WTC11 (cell line): ENCODE data around the gene ZFP37. TPM values are rescaled to one million over a fixed set of nuclear protein-coding genes. Genes with fewer than 3 reads are reported as not detected.

ENCODE experiments used
- ATAC-seq: fragments of 200-7000 bp; cut with Tn5 transposase; 2 replicates; pipeline ENCODE4 v1.10.0; 2021; ENCODE audit warnings: mild to moderate bottlenecking, moderate library complexity
- CTCF ChIA-PET: fragments of 300-600 bp; sonication (Branson Sonifier 250); formaldehyde crosslinking; loops from one replicate; lab custom pipeline; 2021; ENCODE audit warnings: antibody characterized with exemption; lab: Charles Lee
- POLR2A ChIA-PET: fragments of 350-600 bp; sonication (Branson Sonifier 250); formaldehyde crosslinking; loops from one replicate; lab custom pipeline; 2021; ENCODE audit warnings: antibody characterized with exemption; lab: Charles Lee
- DNase-seq: peaks from one replicate; pipeline ENCODE4 v3.0.0; 2021; ENCODE audit warnings: low spot score
- H3K27ac Mint-ChIP-seq: 2 replicates; pipeline ENCODE4 v1.8.0; 2021; ENCODE audit warnings: mixed read lengths
- H3K27me3 Mint-ChIP-seq: 2 replicates; pipeline ENCODE4 v1.8.0; 2021; ENCODE audit warnings: low read depth, mild to moderate bottlenecking, moderate library complexity, mixed read lengths
- H3K36me3 Mint-ChIP-seq: 2 replicates; pipeline ENCODE4 v1.8.0; 2021; ENCODE audit warnings: mixed read lengths
- H3K4me1 Mint-ChIP-seq: 2 replicates; pipeline ENCODE4 v1.8.0; 2022; ENCODE audit warnings: mixed read lengths
- H3K4me3 Mint-ChIP-seq: 2 replicates; pipeline ENCODE4 v1.8.0; 2021; ENCODE audit warnings: mild to moderate bottlenecking, moderate library complexity, mixed read lengths
- H3K9me3 Mint-ChIP-seq: 2 replicates; pipeline ENCODE4 v1.8.0; 2021; ENCODE audit warnings: mixed read lengths
- CREM ChIP-seq: sonication (generic); formaldehyde crosslinking; IDR thresholded peaks from 2 replicates; pipeline ENCODE4 v1.8.1; 2022; ENCODE audit warnings: mild to moderate bottlenecking, missing genetic modification reagents, moderate library complexity
- ESRRA ChIP-seq: sonication (generic); formaldehyde crosslinking; IDR thresholded peaks from 2 replicates; pipeline ENCODE4 v1.8.1; 2022; ENCODE audit warnings: mild to moderate bottlenecking, missing genetic modification reagents, borderline replicate concordance
- ETV6 ChIP-seq: sonication (generic); formaldehyde crosslinking; IDR thresholded peaks from 2 replicates; pipeline ENCODE4 v1.8.1; 2022; ENCODE audit warnings: mild to moderate bottlenecking, missing genetic modification reagents
- FOXK1 ChIP-seq: sonication (generic); formaldehyde crosslinking; IDR thresholded peaks from 2 replicates; pipeline ENCODE4 v1.8.0; 2022; ENCODE audit warnings: mild to moderate bottlenecking, moderate library complexity, missing genetic modification reagents
- GTF2I ChIP-seq: fragments of 250-450 bp; sonication (Bioruptor Pico); conservative IDR thresholded peaks from 2 replicates; pipeline ENCODE4 v1.4.0; 2021; ENCODE audit warnings: mild to moderate bottlenecking
- NFYB ChIP-seq: sonication (generic); formaldehyde crosslinking; conservative IDR thresholded peaks from 2 replicates; pipeline ENCODE4 v1.8.0; 2022; ENCODE audit warnings: low read depth, missing genetic modification reagents
- TEAD1 ChIP-seq: sonication (generic); formaldehyde crosslinking; IDR thresholded peaks from 2 replicates; pipeline ENCODE4 v1.8.0; 2022; ENCODE audit warnings: mild to moderate bottlenecking, missing genetic modification reagents
- TEAD4 ChIP-seq: sonication (generic); formaldehyde crosslinking; IDR thresholded peaks from 2 replicates; pipeline ENCODE4 v1.8.0; 2022; ENCODE audit warnings: mild to moderate bottlenecking, missing genetic modification reagents
- USF1 ChIP-seq: sonication (generic); formaldehyde crosslinking; IDR thresholded peaks from 2 replicates; pipeline ENCODE4 v1.8.0; 2022; ENCODE audit warnings: mild to moderate bottlenecking, missing genetic modification reagents
- ZNF121 ChIP-seq: sonication (generic); formaldehyde crosslinking; IDR thresholded peaks from 2 replicates; pipeline ENCODE4 v1.8.0; 2023; ENCODE audit warnings: missing genetic modification reagents
- ZNF138 ChIP-seq: sonication (generic); formaldehyde crosslinking; conservative IDR thresholded peaks from 2 replicates; pipeline ENCODE4 v1.8.1; 2022; ENCODE audit warnings: mild to moderate bottlenecking, moderate library complexity, missing genetic modification reagents
- ZNF396 ChIP-seq: fragments of 250-450 bp; sonication (Bioruptor Pico); IDR thresholded peaks from 2 replicates; pipeline ENCODE4 v1.8.0; 2021; ENCODE audit warnings: mild to moderate bottlenecking, moderate library complexity, borderline replicate concordance
- ZSCAN18 ChIP-seq: fragments of 250-450 bp; sonication (Bioruptor Pico); IDR thresholded peaks from 2 replicates; pipeline ENCODE4 v2.1.2; 2022; ENCODE audit warnings: mild to moderate bottlenecking, moderate library complexity
- total RNA-seq: library from RNA; stranded (reverse); gene quantifications from 3 replicates; pipeline ENCODE4 v1.2.3, GENCODE V29; 2021
- TF ChIP-seq, protein P1 (sequence below): sonication (generic); formaldehyde crosslinking; IDR thresholded peaks from 2 replicates; pipeline ENCODE4 v1.8.1; 2022; ENCODE audit warnings: mild to moderate bottlenecking, missing genetic modification reagents, moderate library complexity, borderline replicate concordance
- TF ChIP-seq, protein P2 (sequence below): sonication (generic); formaldehyde crosslinking; IDR thresholded peaks from 2 replicates; pipeline ENCODE4 v1.8.1; 2022; ENCODE audit warnings: low read depth, mild to moderate bottlenecking, moderate library complexity, missing genetic modification reagents, borderline replicate concordance
- TF ChIP-seq, protein P3 (sequence below): fragments of 250-450 bp; sonication (Bioruptor Pico); IDR thresholded peaks from 2 replicates; pipeline ENCODE4 v1.8.0; 2021; ENCODE audit warnings: mild to moderate bottlenecking
- TF ChIP-seq, protein P4 (sequence below): sonication (generic); formaldehyde crosslinking; IDR thresholded peaks from 2 replicates; pipeline ENCODE4 v1.8.0; 2023; ENCODE audit warnings: missing genetic modification reagents, mild to moderate bottlenecking, borderline replicate concordance
- TF ChIP-seq, protein P5 (sequence below): sonication (generic); formaldehyde crosslinking; IDR thresholded peaks from 2 replicates; pipeline ENCODE4 v1.8.1; 2023; ENCODE audit warnings: mild to moderate bottlenecking, missing genetic modification reagents
- TF ChIP-seq, protein P6 (sequence below): fragments of 200-600 bp; IDR thresholded peaks from 2 replicates; pipeline ENCODE4 v1.8.0; 2022; ENCODE audit warnings: antibody characterized with exemption

Gene ZFP37
- total RNA-seq, 1 experiment from 2014 or later, result 5.6 TPM

GRCh38 chr9:113042884-113043657, 13.5 kb downstream of the ZFP37 start (continued):
- TF ChIP-seq NFYB (CRISPR knock-in tag) (no peak), ZSCAN18 (no peak), ZNF138 (CRISPR knock-in tag) (no peak), USF1 (CRISPR knock-in tag) (no peak), FOXK1 (CRISPR knock-in tag) (no peak), CREM (CRISPR knock-in tag) (no peak), ZNF121 (CRISPR knock-in tag) (no peak)
- TF ChIP-seq, protein P1, sequence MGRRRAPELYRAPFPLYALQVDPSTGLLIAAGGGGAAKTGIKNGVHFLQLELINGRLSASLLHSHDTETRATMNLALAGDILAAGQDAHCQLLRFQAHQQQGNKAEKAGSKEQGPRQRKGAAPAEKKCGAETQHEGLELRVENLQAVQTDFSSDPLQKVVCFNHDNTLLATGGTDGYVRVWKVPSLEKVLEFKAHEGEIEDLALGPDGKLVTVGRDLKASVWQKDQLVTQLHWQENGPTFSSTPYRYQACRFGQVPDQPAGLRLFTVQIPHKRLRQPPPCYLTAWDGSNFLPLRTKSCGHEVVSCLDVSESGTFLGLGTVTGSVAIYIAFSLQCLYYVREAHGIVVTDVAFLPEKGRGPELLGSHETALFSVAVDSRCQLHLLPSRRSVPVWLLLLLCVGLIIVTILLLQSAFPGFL, result no peak
- TF ChIP-seq, protein P2, sequence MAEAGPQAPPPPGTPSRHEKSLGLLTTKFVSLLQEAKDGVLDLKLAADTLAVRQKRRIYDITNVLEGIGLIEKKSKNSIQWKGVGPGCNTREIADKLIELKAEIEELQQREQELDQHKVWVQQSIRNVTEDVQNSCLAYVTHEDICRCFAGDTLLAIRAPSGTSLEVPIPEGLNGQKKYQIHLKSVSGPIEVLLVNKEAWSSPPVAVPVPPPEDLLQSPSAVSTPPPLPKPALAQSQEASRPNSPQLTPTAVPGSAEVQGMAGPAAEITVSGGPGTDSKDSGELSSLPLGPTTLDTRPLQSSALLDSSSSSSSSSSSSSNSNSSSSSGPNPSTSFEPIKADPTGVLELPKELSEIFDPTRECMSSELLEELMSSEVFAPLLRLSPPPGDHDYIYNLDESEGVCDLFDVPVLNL (CRISPR knock-in tag), result no peak
- TF ChIP-seq, protein P3, sequence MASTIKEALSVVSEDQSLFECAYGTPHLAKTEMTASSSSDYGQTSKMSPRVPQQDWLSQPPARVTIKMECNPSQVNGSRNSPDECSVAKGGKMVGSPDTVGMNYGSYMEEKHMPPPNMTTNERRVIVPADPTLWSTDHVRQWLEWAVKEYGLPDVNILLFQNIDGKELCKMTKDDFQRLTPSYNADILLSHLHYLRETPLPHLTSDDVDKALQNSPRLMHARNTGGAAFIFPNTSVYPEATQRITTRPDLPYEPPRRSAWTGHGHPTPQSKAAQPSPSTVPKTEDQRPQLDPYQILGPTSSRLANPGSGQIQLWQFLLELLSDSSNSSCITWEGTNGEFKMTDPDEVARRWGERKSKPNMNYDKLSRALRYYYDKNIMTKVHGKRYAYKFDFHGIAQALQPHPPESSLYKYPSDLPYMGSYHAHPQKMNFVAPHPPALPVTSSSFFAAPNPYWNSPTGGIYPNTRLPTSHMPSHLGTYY (CRISPR knock-in tag), result no peak
- TF ChIP-seq, protein P4, sequence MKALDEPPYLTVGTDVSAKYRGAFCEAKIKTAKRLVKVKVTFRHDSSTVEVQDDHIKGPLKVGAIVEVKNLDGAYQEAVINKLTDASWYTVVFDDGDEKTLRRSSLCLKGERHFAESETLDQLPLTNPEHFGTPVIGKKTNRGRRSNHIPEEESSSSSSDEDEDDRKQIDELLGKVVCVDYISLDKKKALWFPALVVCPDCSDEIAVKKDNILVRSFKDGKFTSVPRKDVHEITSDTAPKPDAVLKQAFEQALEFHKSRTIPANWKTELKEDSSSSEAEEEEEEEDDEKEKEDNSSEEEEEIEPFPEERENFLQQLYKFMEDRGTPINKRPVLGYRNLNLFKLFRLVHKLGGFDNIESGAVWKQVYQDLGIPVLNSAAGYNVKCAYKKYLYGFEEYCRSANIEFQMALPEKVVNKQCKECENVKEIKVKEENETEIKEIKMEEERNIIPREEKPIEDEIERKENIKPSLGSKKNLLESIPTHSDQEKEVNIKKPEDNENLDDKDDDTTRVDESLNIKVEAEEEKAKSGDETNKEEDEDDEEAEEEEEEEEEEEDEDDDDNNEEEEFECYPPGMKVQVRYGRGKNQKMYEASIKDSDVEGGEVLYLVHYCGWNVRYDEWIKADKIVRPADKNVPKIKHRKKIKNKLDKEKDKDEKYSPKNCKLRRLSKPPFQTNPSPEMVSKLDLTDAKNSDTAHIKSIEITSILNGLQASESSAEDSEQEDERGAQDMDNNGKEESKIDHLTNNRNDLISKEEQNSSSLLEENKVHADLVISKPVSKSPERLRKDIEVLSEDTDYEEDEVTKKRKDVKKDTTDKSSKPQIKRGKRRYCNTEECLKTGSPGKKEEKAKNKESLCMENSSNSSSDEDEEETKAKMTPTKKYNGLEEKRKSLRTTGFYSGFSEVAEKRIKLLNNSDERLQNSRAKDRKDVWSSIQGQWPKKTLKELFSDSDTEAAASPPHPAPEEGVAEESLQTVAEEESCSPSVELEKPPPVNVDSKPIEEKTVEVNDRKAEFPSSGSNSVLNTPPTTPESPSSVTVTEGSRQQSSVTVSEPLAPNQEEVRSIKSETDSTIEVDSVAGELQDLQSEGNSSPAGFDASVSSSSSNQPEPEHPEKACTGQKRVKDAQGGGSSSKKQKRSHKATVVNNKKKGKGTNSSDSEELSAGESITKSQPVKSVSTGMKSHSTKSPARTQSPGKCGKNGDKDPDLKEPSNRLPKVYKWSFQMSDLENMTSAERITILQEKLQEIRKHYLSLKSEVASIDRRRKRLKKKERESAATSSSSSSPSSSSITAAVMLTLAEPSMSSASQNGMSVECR (CRISPR knock-in tag), result no peak

DNA sequence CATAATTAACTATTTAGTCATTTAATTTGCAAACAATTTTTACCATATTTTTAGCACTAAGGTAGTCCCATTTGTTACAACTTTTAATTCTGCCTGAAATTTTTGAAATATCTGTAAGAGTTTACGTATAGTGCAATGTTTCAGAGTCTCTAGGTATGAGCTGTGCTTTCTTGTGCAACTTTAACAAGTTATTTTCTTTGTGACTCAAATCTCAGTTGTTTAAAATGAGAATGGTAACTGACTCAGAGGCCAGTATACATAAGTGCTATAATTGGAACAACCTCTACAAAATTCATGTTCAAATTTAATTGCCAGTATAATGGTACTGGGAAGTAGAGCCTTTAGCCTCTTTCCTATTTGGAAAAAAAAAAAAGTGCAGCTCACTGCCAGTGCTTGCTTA, 30.3 kb downstream of the ZFP37 start:
- CTCF ChIA-PET, result interaction anchor here (0.6 kb wide), 1 partner anchor 125 kb away, joined by 3 read pairs; the partner anchor contains the start of gene SLC31A2
- H3K9me3 Mint-ChIP-seq, result peaks cover 81% of the 10 kb centered on the region
- POLR2A ChIA-PET, result interaction anchor here (0.7 kb wide), 1 partner anchor 168 kb away, joined by 3 read pairs; no protein-coding TSS in a partner anchor

More for the DNA sequence above, 30.3 kb downstream of the ZFP37 start:
- Mint-ChIP-seq H3K36me3 (peaks cover 13% of the 10 kb centered on the region), H3K4me1 (peaks cover 3% of the 10 kb centered on the region), H3K27ac (no peak overlapping the region), H3K27me3 (peaks cover 15% of the 10 kb centered on the region), H3K4me3 (no peak overlapping the region)
- no peak for DNase-seq
- ATAC-seq, result no peak
- TF ChIP-seq ETV6 (CRISPR knock-in tag) (no peak), ESRRA (CRISPR knock-in tag) (no peak), ZNF396 (CRISPR knock-in tag) (no peak), TEAD1 (CRISPR knock-in tag) (no peak), GTF2I (CRISPR knock-in tag) (no peak), TEAD4 (no peak)
- TF ChIP-seq, protein P5, sequence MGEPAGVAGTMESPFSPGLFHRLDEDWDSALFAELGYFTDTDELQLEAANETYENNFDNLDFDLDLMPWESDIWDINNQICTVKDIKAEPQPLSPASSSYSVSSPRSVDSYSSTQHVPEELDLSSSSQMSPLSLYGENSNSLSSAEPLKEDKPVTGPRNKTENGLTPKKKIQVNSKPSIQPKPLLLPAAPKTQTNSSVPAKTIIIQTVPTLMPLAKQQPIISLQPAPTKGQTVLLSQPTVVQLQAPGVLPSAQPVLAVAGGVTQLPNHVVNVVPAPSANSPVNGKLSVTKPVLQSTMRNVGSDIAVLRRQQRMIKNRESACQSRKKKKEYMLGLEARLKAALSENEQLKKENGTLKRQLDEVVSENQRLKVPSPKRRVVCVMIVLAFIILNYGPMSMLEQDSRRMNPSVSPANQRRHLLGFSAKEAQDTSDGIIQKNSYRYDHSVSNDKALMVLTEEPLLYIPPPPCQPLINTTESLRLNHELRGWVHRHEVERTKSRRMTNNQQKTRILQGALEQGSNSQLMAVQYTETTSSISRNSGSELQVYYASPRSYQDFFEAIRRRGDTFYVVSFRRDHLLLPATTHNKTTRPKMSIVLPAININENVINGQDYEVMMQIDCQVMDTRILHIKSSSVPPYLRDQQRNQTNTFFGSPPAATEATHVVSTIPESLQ (CRISPR knock-in tag), result no peak
- TF ChIP-seq, protein P6, sequence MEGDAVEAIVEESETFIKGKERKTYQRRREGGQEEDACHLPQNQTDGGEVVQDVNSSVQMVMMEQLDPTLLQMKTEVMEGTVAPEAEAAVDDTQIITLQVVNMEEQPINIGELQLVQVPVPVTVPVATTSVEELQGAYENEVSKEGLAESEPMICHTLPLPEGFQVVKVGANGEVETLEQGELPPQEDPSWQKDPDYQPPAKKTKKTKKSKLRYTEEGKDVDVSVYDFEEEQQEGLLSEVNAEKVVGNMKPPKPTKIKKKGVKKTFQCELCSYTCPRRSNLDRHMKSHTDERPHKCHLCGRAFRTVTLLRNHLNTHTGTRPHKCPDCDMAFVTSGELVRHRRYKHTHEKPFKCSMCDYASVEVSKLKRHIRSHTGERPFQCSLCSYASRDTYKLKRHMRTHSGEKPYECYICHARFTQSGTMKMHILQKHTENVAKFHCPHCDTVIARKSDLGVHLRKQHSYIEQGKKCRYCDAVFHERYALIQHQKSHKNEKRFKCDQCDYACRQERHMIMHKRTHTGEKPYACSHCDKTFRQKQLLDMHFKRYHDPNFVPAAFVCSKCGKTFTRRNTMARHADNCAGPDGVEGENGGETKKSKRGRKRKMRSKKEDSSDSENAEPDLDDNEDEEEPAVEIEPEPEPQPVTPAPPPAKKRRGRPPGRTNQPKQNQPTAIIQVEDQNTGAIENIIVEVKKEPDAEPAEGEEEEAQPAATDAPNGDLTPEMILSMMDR, result no peak
